Measurements from ENCODE around the gene SLIT3.

GRCh38 chr5:168829044-168829443, 471.9 kb downstream of the SLIT3 start:
- no peak for TF ChIP-seq CTCF (IDR thresholded peaks at IDR 0.05; ENCODE audit: low read depth, low read length, poor library complexity, severe bottlenecking)
- TF ChIP-seq EZH2phosphoT487 (IDR thresholded peaks at IDR 0.05; ENCODE audit: borderline replicate concordance, low read length): no peak

All from DOHH2 (cell line).